KMS-11 (cell line): ENCODE data around the gene SERINC1.

Experiments used
- H2AFZ ChIP-seq: fragments of 200-600 bp; sonication (generic); 2 replicates; pipeline ENCODE4 v1.6.1; 2016; ENCODE audit warnings: antibody characterized with exemption, mixed run types, low read depth
- H3K27ac ChIP-seq: fragments of 200-600 bp; sonication (generic); 2 replicates; pipeline ENCODE4 v1.6.1; 2016; ENCODE audit warnings: mild to moderate bottlenecking, mixed run types
- H3K27me3 ChIP-seq: fragments of 200-600 bp; sonication (generic); 2 replicates; pipeline ENCODE4 v1.6.1; 2017; ENCODE audit warnings: mild to moderate bottlenecking, low read depth, mixed run types, moderate library complexity; ENCODE audit not compliant: insufficient read depth
- H3K36me3 ChIP-seq: fragments of 200-600 bp; sonication (generic); 2 replicates; pipeline ENCODE4 v1.6.1; 2017; ENCODE audit warnings: mild to moderate bottlenecking, mixed run types; ENCODE audit not compliant: insufficient read depth
- H3K4me1 ChIP-seq: fragments of 200-600 bp; sonication (generic); 2 replicates; pipeline ENCODE4 v1.6.1; 2016; ENCODE audit warnings: mild to moderate bottlenecking, low read depth, mixed run types; ENCODE audit not compliant: poor library complexity, severe bottlenecking
- H3K4me2 ChIP-seq: fragments of 200-600 bp; sonication (generic); 2 replicates; pipeline ENCODE4 v1.7.0; 2016; ENCODE audit warnings: mild to moderate bottlenecking, mixed run types
- H3K4me3 ChIP-seq: fragments of 200-600 bp; sonication (generic); IDR thresholded peaks from 2 replicates; pipeline ENCODE4 v1.6.1; 2017; ENCODE audit warnings: low read depth, low read length, mixed read lengths; ENCODE audit not compliant: insufficient read depth
- H3K79me2 ChIP-seq: fragments of 200-600 bp; sonication (generic); 2 replicates; pipeline ENCODE4 v1.6.1; 2016; ENCODE audit warnings: low read depth, mixed run types; ENCODE audit not compliant: insufficient read depth
- H3K9ac ChIP-seq: fragments of 200-600 bp; sonication (generic); 2 replicates; pipeline ENCODE4 v1.6.1; 2016; ENCODE audit warnings: mild to moderate bottlenecking, mixed run types
- H4K20me1 ChIP-seq: fragments of 200-600 bp; sonication (generic); 2 replicates; pipeline ENCODE4 v1.6.1; 2016; ENCODE audit warnings: mild to moderate bottlenecking, mixed run types; ENCODE audit not compliant: insufficient read depth
- CTCF ChIP-seq: fragments of 200-600 bp; sonication (generic); conservative IDR thresholded peaks from 2 replicates; pipeline ENCODE4 v1.6.1; 2017; ENCODE audit warnings: low read depth, mild to moderate bottlenecking, antibody characterized with exemption, low read length, moderate library complexity, mixed read lengths

SERINC1 gene

DNA sequence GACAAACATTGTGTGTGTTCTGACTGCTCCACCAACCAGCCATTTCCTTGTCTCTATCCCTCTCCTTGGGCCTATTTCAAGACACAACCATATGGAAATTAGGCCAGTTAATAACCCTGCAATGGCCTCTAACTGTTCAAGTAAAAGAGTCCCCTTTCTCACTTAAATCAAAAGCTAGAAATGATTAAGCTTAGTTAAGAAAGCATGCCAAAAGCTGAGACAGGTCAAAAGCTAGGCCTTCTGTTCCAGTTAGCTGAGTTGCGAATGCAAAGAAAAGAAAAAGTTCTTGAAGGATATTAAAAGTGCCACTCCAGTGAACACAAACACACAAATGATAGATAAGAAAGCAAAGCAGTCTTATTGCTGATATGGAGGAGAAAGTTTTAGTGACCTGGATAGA lies 22.5 kb downstream of the SERINC1 start:
- no peak overlapping the region for H3K4me2 ChIP-seq
- H4K20me1 ChIP-seq, result no peaks in the 10 kb centered on the region
- no peaks in the 10 kb centered on the region for H3K79me2 ChIP-seq
- no peak for TF ChIP-seq CTCF
- H3K4me1 ChIP-seq, result no peaks in the 10 kb centered on the region
- no peak overlapping the region for H2AFZ ChIP-seq
- H3K36me3 ChIP-seq, result no peaks in the 10 kb centered on the region
- no peak overlapping the region for H3K4me3 ChIP-seq
- no peaks in the 10 kb centered on the region for H3K27me3 ChIP-seq
- no peak overlapping the region for H3K9ac ChIP-seq
- no peak overlapping the region for H3K27ac ChIP-seq

GRCh38 chr6:122445274-122445673 lies 26.3 kb downstream of the SERINC1 start:
- Histone ChIP-seq H3K36me3 (no peaks in the 10 kb centered on the region), H3K4me3 (no peak overlapping the region), H3K79me2 (no peaks in the 10 kb centered on the region), H3K9ac (no peak overlapping the region), H3K4me1 (no peaks in the 10 kb centered on the region), H3K4me2 (no peak overlapping the region), H3K27ac (no peak overlapping the region), H2AFZ (no peak overlapping the region), H4K20me1 (no peaks in the 10 kb centered on the region), H3K27me3 (no peaks in the 10 kb centered on the region)
- TF ChIP-seq CTCF, result no peak

GRCh38 chr6:122438975-122439374 lies 32.6 kb downstream of the SERINC1 start:
- Histone ChIP-seq H3K4me3 (no peak overlapping the region), H3K9ac (no peak overlapping the region), H4K20me1 (no peaks in the 10 kb centered on the region), H3K27ac (no peak overlapping the region), H3K4me2 (no peak overlapping the region), H2AFZ (no peak overlapping the region), H3K27me3 (no peaks in the 10 kb centered on the region), H3K79me2 (no peaks in the 10 kb centered on the region), H3K36me3 (no peaks in the 10 kb centered on the region), H3K4me1 (no peaks in the 10 kb centered on the region)
- no peak for TF ChIP-seq CTCF

GRCh38 chr6:122432816-122433215 lies 38.8 kb downstream of the SERINC1 start:
- Histone ChIP-seq H3K27ac (no peak overlapping the region), H3K36me3 (no peaks in the 10 kb centered on the region)

More at GRCh38 chr6:122432816-122433215, 38.8 kb downstream of the SERINC1 start:
- no peak for TF ChIP-seq CTCF
- Histone ChIP-seq H3K4me3 (no peak overlapping the region), H2AFZ (no peak overlapping the region), H3K79me2 (no peaks in the 10 kb centered on the region), H3K9ac (no peak overlapping the region), H3K27me3 (no peaks in the 10 kb centered on the region), H4K20me1 (no peaks in the 10 kb centered on the region), H3K4me2 (no peak overlapping the region), H3K4me1 (no peaks in the 10 kb centered on the region)
